HepG2 (cell line): ENCODE data around the gene ZNF48. TPM values are rescaled to one million over a fixed set of nuclear protein-coding genes. Genes with fewer than 3 reads are reported as not detected.

Experiments
- BHLHE40 ChIP-seq: IDR thresholded peaks from 2 replicates; pipeline ENCODE4 v1.6.1; 2011; ENCODE audit warnings: low read length, improper control_type of control experiment
- DRAP1 ChIP-seq: IDR thresholded peaks from 2 replicates; pipeline ENCODE4 v1.6.1; 2016; ENCODE audit warnings: missing genetic modification reagents, missing compliant biosample characterization
- EHMT2 ChIP-seq: fragments of 200-600 bp; sonication (generic); IDR thresholded peaks from 2 replicates; pipeline ENCODE4 v1.7.0; 2017; ENCODE audit warnings: antibody characterized with exemption, low read depth, low read length, borderline replicate concordance
- GATAD1 ChIP-seq: IDR thresholded peaks from 2 replicates; pipeline ENCODE4 v1.6.1; 2016; ENCODE audit warnings: missing genetic modification reagents, missing compliant biosample characterization
- HOXA5 ChIP-seq: sonication (generic); formaldehyde crosslinking; IDR thresholded peaks from 2 replicates; pipeline ENCODE4 v1.4.0; 2020; ENCODE audit warnings: missing genetic modification reagents
- HOXA7 ChIP-seq: sonication (generic); formaldehyde crosslinking; IDR thresholded peaks from 2 replicates; pipeline ENCODE4 v1.8.1; 2022; ENCODE audit warnings: mild to moderate bottlenecking, missing genetic modification reagents, moderate library complexity
- KAT7 ChIP-seq: IDR thresholded peaks from 2 replicates; pipeline ENCODE4 v1.6.1; 2018; ENCODE audit warnings: borderline replicate concordance, missing compliant biosample characterization
- MIER2 ChIP-seq: IDR thresholded peaks from 2 replicates; pipeline ENCODE4 v1.6.1; 2016; ENCODE audit warnings: missing biosample characterization, missing genetic modification reagents
- MTA1 ChIP-seq: sonication (generic); formaldehyde crosslinking; IDR thresholded peaks from 2 replicates; pipeline ENCODE4 v1.4.0; 2020; ENCODE audit warnings: missing genetic modification reagents, mild to moderate bottlenecking, borderline replicate concordance
- MZF1 ChIP-seq: sonication (generic); formaldehyde crosslinking; IDR thresholded peaks from 2 replicates; pipeline ENCODE4 v1.8.1; 2023; ENCODE audit warnings: mild to moderate bottlenecking, missing genetic modification reagents, borderline replicate concordance
- NFYB ChIP-seq: sonication (generic); formaldehyde crosslinking; IDR thresholded peaks from 2 replicates; pipeline ENCODE4 v1.4.0; 2020; ENCODE audit warnings: missing genetic modification reagents
- RARA ChIP-seq: IDR thresholded peaks from 2 replicates; pipeline ENCODE4 v1.6.1; 2016; ENCODE audit warnings: missing genetic modification reagents, missing compliant biosample characterization
- REXO4 ChIP-seq: sonication (generic); formaldehyde crosslinking; IDR thresholded peaks from 2 replicates; pipeline ENCODE4 v1.8.0; 2022; ENCODE audit warnings: missing genetic modification reagents, mild to moderate bottlenecking, borderline replicate concordance
- TFDP1 ChIP-seq: IDR thresholded peaks from 2 replicates; pipeline ENCODE4 v1.6.1; 2016; ENCODE audit warnings: missing compliant biosample characterization, missing genetic modification reagents, borderline replicate concordance
- ZBTB38 ChIP-seq: sonication (generic); formaldehyde crosslinking; IDR thresholded peaks from 2 replicates; pipeline ENCODE4 v1.5.1; 2020; ENCODE audit warnings: mild to moderate bottlenecking, missing genetic modification reagents
- ZC3H13 ChIP-seq: sonication (generic); formaldehyde crosslinking; IDR thresholded peaks from 2 replicates; pipeline ENCODE4 v1.8.1; 2023; ENCODE audit warnings: mild to moderate bottlenecking, missing genetic modification reagents, moderate library complexity
- ZIK1 ChIP-seq: sonication (generic); formaldehyde crosslinking; IDR thresholded peaks from 2 replicates; pipeline ENCODE4 v1.5.0; 2020; ENCODE audit warnings: mild to moderate bottlenecking, low read depth, missing genetic modification reagents, borderline replicate concordance
- ZNF224 ChIP-seq: sonication (generic); formaldehyde crosslinking; IDR thresholded peaks from 2 replicates; pipeline ENCODE4 v1.5.0; 2020; ENCODE audit warnings: mild to moderate bottlenecking, missing genetic modification reagents
- ZNF234 ChIP-seq: sonication (generic); formaldehyde crosslinking; conservative IDR thresholded peaks from 2 replicates; pipeline ENCODE4 v1.5.1; 2020; ENCODE audit warnings: mild to moderate bottlenecking, missing genetic modification reagents
- ZNF333 ChIP-seq: sonication (generic); formaldehyde crosslinking; IDR thresholded peaks from 2 replicates; pipeline ENCODE4 v1.4.0; 2020; ENCODE audit warnings: mild to moderate bottlenecking, missing genetic modification reagents, borderline replicate concordance
- ZNF34 ChIP-seq: sonication (generic); formaldehyde crosslinking; IDR thresholded peaks from 2 replicates; pipeline ENCODE4 v1.4.0; 2020; ENCODE audit warnings: mild to moderate bottlenecking, missing genetic modification reagents, borderline replicate concordance
- ZNF441 ChIP-seq: sonication (generic); formaldehyde crosslinking; IDR thresholded peaks from 2 replicates; pipeline ENCODE4 v1.7.0; 2021; ENCODE audit warnings: missing genetic modification reagents, borderline replicate concordance
- ZNF503 ChIP-seq: sonication (generic); formaldehyde crosslinking; IDR thresholded peaks from 2 replicates; pipeline ENCODE4 v1.4.0; 2020; ENCODE audit warnings: missing genetic modification reagents
- ZNF546 ChIP-seq: sonication (generic); formaldehyde crosslinking; conservative IDR thresholded peaks from 2 replicates; pipeline ENCODE4 v1.8.1; 2023; ENCODE audit warnings: mild to moderate bottlenecking, missing genetic modification reagents
- polyA plus RNA-seq, 8 experiments: library from polyadenylated mRNA; depleted of rRNA in 3 of 8; stranded (reverse) in 7 of 8; unstranded in 1 of 8; fragments of >200 nt; fragmentation: Illumina TruSeq in 4 of 8; extraction: Trizol in 4 of 8; gene quantifications; 2 replicates each; pipeline versions ENCODE4 v1.2.1 to v1.2.3, GENCODE V29; 2011 to 2016; ENCODE audit warnings: low read depth in 4 of 8, missing spikeins in 1 of 8, mixed read lengths in 1 of 8; ENCODE audit not compliant: insufficient read depth in 1 of 8
- total RNA-seq, 5 experiments: library from RNA; depleted of rRNA; stranded (reverse); fragments of >200 nt; fragmentation: Illumina TruSeq; extraction: Trizol; gene quantifications; 2 replicates each; pipeline ENCODE4 v1.2.3, GENCODE V29; 2016; ENCODE audit warnings: low read depth in 1 of 5

The ZNF48 gene
- total and polyA plus RNA-seq, 2 of the 13 experiments (the other 11 are each of a cell fraction or from before 2014, with no cell fraction given), result 9.9 to 12.3 TPM

DNA sequence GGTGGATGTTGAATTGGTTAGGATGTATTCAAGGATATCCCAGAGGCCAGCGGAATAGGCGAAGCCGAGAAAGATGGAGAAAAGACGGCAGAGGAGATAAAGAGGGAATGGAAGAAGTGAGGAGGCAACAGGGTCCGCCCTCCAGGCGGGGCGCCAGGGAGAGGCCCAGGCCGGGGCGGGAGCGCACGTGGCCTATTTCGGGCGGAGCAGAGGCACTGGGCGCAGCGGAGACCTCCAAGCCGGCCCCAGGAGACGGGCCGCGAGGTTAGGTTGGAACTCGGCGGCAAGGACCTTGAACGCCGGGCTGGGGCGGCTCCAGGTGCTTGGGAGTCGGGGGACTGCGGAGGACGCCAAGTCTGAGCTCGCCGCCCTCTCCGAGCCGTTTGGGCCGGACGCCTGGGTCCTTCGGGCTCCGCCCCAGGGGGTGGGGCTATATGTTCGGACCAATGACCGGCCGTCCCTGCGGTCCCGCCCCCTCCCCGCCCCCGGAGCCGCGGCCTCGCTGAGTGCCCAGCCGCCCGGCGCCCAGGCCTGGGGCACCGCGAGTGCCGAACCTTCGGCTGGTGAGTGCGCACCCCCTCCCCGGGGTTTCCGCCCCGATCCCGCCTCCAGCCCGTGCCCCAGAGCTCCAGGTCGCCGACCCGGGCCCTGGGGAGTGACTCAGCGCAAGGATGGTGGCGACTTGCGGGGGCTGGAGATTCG lies 12.0 kb downstream of the ZNF48 start, which contains the start of gene ZNF771 (continued):
- TF ChIP-seq MIER2 (no peak), ZNF234 (CRISPR knock-in tag) (0 out of 2 replicates have a peak, but pooled peaks have one; percentile 78), MTA1 (CRISPR knock-in tag) (peak; percentile 79), ZC3H13 (peak; percentile 87; the same call in 1 of the 2 replicates), MZF1 (CRISPR knock-in tag) (peak; percentile 70; the same call in 1 of the 2 replicates), ZNF503 (CRISPR knock-in tag) (0 out of 2 replicates have a peak, but pooled peaks have one; percentile 46), ZNF333 (peak; percentile 91), EHMT2 (no peak), ZNF441 (CRISPR knock-in tag) (peak; percentile 28; the same call in 1 of the 2 replicates), ZBTB38 (CRISPR knock-in tag) (peak; percentile 52; the same call in 1 of the 2 replicates), ZNF34 (no peak), HOXA5 (CRISPR knock-in tag) (0 out of 2 replicates have a peak, but pooled peaks have one; percentile 30), GATAD1 (CRISPR knock-in tag) (no peak), ZNF546 (CRISPR knock-in tag) (0 out of 2 replicates have a peak, but pooled peaks have one; percentile 22), REXO4 (no peak), DRAP1 (CRISPR knock-in tag) (peak; percentile 85), HOXA7 (CRISPR knock-in tag) (no peak), ZNF224 (CRISPR knock-in tag) (peak; percentile 92; the same call in 1 of the 2 replicates), ZIK1 (peak; percentile 64; the same call in 1 of the 2 replicates), BHLHE40 (peak; percentile 62), TFDP1 (CRISPR knock-in tag) (peak; percentile 82; the same call in 1 of the 2 replicates), KAT7 (CRISPR knock-in tag) (peak; percentile 88), NFYB (CRISPR knock-in tag) (peak; percentile 80), RARA (peak; percentile 19; the same call in 1 of the 2 replicates)
